GM18520 (cell line): Measurements from ENCODE around the gene UBE2Z.
"Not testable (repeated sequence)": the region's sequence is repeated elsewhere in the genome, so short reads cannot be mapped to it uniquely, and the experiment has no call there.

Source experiments
- ATAC-seq: cut with Tn5 transposase; IDR thresholded peaks from one replicate; pipeline ENCODE4 v1.9.1; 2021; ENCODE audit not compliant: unreplicated experiment

Gene UBE2Z

DNA sequence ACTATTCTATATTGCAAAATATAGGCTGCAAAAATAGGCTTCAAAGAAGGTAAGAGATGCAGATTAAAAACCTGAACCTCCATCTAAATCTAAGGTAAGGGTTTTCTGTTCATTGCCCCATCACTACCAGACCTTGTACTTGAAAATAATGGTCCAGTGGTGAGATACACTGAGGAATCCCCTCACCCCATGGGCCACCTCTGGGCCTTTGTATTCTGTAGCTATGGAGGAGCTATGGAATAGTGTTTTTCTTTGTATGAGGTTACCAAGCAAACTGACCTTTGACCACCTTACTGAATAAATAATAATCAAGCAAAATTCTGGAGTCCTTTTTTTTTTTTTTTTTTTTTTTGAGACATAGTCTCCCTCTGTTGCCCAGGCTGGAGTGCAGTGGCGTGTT, 4.8 kb upstream of the UBE2Z start:
- no peak for ATAC-seq

- ATAC-seq, result no peak
Observed at GRCh38 chr17:48904428-48904827, 3.8 kb upstream of the UBE2Z start.

GRCh38 chr17:48905987-48906515, 2.2 kb upstream of the UBE2Z start:
- no peak for ATAC-seq

DNA sequence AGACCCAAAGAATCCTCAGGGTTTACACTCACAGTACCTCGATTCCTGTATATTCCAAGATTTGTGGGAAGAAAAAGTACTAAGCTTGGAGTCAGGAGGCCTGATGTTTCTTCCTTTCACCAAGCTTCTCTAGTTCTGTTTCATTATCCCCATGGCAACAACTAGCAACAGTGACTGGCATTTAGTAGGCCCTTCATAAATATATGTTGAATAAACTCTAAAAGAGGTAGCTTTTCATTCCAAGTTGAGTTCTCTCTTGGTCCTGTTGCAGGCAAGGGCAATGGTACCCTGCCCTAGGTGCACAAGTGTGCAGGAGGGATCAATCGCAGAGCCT, 527 bp upstream of the UBE2Z start:
- no peak for ATAC-seq

DNA sequence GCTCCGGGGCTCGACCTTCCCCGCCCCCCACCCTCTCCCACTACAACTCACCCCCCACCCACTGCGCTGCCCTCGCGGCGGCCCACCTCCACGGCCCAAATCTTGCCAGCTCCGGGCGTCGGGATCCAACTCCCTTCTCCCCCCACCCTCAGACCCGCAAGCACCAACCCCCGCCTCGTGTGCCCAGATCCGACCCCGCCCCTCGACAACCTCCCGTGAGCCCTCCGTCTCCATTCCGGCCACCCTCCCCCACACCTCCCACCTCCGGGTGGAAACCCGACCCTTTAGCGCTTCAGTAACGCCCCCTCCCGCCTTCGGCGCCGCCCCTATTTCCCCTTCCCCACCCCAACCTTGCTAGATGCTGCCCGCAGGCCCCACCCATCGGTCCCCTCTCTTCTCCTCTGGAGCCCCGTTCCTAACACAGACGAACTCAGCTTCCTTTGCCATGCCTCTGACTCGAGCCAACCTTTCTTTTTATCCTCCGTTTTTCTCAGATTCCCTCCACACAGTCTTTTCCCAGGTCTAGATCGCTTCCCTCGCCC, 717 bp downstream of the UBE2Z start:
- ATAC-seq, result no peak

GRCh38 chr17:48909783-48910182, 1.6 kb downstream of the UBE2Z start:
- ATAC-seq, result no peak

- no peak for ATAC-seq
Observed at GRCh38 chr17:48910370-48910769, 2.2 kb downstream of the UBE2Z start.

- no peak for ATAC-seq
Observed at GRCh38 chr17:48912476-48912875, 4.3 kb downstream of the UBE2Z start.

DNA sequence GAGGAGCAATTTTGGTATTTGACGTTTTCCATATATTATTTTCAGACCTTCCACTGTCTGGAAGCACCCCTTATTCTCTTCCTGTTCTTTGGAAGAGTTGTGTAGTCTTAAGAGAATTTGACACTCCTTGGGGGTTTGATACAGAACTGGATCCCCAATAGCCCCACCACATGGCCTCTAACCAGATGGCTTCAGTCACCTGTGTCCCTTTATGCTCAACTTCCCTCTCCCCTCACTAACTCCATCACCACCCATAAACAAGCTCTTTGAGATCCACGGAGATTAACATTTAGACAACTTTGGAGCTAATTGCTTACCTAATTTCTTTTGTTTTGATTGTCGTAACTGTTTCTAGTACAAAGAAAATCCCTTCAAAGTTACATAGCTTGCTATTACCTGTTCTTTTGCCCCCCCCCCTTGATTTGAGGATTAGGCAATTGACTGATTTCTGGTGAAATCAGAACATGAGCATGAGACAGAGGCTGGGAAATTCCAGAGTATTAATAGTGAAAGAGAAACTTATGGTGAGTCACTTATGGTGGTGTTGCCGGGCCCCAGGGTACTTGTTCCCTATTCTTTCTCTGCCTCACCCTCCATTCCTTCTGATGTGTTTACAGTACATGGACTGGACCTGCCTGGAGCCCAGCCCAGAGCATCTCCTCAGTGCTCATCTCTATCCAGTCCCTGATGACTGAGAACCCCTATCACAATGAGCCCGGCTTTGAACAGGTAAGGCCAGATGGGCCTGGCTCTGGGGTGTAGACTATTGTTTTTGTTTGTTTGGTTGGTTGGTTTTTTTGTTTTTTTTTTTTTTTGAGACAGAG, 7.5 kb downstream of the UBE2Z start:
- ATAC-seq, result peak; percentile 60

- ATAC-seq, result no peak
Observed at GRCh38 chr17:48925251-48925990, 17.2 kb downstream of the UBE2Z start.

DNA sequence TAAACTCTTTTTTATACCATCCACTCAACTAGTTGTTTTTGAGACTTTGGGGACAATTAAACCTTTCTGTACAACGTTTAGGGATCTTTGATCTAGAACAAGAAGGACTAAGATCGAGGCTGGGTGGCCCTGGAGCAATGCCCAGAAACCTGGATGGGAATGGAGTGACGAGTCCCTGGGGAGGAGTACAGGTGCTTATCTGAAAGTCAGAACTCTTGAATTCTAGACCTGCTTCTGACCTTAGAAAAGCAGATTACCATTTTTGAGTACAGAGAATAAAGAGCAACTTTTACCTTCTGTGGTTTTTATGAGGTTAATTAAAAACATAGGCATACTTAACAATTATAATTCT, 17.8 kb downstream of the UBE2Z start:
- no peak for ATAC-seq

DNA sequence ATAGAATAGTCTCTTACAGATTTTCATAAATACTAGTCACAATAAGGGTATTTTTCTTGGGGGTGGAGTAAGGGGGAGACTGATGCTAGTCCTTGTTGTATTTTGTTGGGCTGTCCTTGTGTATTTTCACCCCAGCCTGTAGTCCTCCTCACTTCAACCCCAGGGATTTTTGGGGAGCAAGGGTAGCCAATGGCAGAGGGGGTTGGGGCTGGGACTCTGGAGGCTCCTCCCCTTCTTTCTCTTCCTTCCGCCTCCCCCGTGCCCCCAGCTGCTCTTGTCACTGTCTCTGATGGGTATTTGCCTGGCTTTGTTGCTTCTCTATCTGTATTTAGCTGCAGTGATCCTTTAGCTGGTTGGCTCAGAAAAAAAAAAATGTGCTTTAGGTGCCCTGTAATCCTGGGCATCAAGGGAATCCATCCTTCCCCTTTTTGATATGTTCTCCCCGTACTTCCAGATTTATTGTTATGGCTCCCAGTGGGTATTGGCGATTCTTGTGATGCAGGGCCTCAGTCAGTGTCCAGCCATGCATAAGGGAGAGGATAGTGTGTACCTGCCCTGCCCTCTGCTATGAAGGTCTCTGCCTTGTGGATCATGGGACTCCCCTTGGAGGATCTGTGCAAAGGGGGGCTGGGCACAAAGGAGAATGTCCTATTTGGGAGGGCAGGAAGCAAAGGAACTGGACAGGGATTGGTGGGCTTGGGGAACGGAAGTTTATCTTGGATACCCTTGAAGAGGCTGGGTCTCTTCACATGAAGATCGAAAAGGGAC, 20.0 kb downstream of the UBE2Z start:
- no peak for ATAC-seq

DNA sequence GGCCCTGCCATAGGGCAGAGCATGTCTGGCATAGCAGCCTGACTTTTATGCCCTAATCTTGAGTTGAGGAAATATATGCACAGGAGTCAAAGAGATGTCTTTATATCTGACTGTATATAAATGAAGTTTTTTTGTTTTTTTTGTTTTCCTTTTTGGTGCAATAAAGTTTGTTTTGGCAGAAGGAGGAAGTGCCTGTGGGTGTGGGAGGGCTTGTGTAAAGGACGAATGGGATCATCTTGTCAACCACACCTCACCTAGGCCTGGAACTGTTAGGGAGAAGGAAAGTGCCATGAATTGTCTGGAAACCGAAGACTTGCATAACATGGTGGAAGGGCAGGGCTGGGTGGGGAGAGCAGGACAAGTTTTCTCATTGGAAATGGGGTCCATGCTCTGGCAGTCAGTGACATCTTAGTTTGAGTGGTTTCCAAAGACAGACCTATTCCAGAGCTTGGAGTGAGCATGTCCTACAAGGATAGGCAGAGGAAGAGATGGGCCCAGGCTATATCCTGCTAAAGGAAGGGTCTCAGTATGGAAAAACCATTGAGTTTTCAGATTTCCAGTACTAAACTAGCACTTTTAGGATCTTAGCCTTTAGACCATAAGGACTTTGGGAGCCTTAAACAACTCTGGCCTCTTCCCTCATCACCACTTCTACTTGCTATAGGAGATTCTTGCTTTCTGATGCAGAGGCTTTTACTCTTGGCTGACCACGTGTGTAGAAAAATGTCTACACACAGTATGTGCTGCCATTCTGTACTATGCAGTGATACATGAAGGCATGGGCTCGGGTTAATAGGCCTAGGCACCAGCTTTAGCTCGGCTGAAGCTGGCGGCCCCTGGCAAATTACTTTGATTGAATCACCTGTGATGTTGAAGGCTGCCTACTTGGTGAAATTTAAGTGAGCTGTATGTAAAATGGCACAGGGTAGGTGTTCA, 20.9 kb downstream of the UBE2Z start:
- ATAC-seq, result no peak

- no peak for ATAC-seq
Observed at GRCh38 chr17:48929812-48930165, 21.6 kb downstream of the UBE2Z start.

- no peak for ATAC-seq
Observed at GRCh38 chr17:48930435-48930873, 22.2 kb downstream of the UBE2Z start.

DNA sequence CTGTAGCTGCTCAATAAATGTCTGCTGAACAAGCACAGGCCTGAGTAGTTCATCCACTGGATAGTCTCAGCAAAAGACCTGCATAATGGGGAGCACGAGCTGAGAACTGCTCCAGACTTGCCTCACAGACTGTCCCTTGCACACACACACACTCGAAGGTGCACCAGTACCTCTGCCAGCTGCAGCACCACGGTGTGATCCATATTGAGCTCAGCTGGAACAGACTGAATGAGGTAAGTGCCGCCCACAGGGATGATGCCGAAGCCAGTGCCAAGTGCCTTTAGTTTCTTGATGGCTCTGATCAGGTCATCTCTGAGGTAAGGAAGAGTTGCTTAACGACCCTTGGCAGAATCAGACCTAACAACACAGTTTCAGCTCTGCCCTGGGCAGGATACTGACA, 24.8 kb downstream of the UBE2Z start:
- ATAC-seq, result no peak

DNA sequence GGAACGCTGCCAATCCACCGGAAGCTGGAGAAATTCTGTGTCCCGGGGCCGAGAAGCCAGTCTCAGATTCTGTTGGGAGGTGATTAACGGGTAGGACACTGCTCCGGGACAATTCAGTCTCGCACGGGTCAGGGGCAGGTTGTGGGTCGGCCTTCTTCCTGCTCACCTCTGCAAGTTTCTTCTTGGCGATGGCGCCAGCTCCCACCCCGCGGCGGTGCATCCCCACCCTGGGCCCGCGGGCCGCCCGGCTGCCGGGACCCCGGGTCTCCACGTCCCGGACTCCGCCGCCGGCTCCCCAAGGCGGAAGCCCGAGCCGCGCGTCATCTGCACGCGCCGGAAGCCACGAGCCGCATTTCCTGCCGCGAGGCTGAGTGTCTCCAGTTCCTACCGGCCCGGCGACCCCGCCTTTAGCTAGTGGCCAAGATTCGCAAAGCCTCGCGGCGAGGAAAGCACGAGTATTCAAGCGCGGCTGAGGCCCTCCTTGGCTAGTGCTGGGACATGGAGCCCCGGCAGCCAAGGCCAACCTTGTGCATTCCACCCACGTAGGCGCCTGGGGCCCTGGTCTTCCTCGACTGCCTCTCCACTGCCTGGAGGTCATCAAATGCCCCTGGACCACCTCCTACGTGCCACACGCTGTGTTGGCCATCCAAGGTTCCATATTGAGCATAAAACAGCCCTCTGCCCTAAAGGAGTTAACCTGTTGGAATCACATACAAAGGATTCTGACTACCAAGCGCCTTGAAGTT, 36.5 kb downstream of the UBE2Z start, which contains the start of gene SNF8:
Gene SNF8 (minus strand): TSS at position 328 of the 746 bp plus-strand sequence. CDS start 108 bp downstream, at position 220.
- ATAC-seq, result peak; percentile 97

DNA sequence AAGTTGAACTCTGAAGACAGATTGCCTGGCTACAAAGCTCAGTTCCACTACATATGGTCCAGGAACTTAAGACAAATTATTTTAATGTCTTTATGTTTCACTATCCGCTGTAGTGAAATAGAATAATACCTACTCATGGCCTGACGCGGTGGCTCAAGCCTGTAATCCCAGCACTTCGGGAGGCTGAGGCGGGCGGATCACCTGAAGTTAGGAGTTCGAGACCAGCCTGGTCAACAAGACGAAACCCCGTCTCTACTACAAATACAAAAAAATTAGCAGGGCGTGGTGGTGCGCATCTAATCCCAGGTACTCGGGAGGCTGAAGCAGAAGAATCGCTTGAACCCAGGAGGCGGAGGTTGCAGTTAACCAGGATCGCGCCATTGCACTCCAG, 37.0 kb downstream of the UBE2Z start:
- ATAC-seq, result not testable (repeated sequence)

- no peak for ATAC-seq
Observed at GRCh38 chr17:48951572-48951971, 43.4 kb downstream of the UBE2Z start.
